GM12873 (cell line): ENCODE measurements around the gene ERCC6.

Experiments used
- CTCF ChIP-seq: IDR thresholded peaks from 2 replicates; pipeline ENCODE4 v1.5.1; 2012; ENCODE audit warnings: low read depth, mild to moderate bottlenecking, moderate library complexity, low read length, control low read depth; ENCODE audit not compliant: insufficient read depth; ENCODE audit errors: missing control alignments

The ERCC6 gene

GRCh38 chr10:49538381-49539319 lies at the start of gene ERCC6:
Gene ERCC6, minus strand, starts transcription at chr10:49539121.
- TF ChIP-seq CTCF, result peak; percentile 25

- TF ChIP-seq CTCF, result no peak
Observed at GRCh38 chr10:49587981-49588380, 49.1 kb upstream of the ERCC6 start.

- TF ChIP-seq CTCF, result no peak
Observed at GRCh38 chr10:49585387-49585786, 46.5 kb upstream of the ERCC6 start.

- TF ChIP-seq CTCF, result no peak
Observed at GRCh38 chr10:49579621-49580020, 40.7 kb upstream of the ERCC6 start.

GRCh38 chr10:49578392-49578791 lies 39.5 kb upstream of the ERCC6 start:
- TF ChIP-seq CTCF, result no peak

GRCh38 chr10:49577182-49577925 lies 38.4 kb upstream of the ERCC6 start:
- TF ChIP-seq CTCF, result no peak

- no peak for TF ChIP-seq CTCF
Observed at GRCh38 chr10:49575489-49576072, 36.7 kb upstream of the ERCC6 start.
